HEK293 (cell line): ENCODE measurements around the gene COL5A3.

Source experiments
- CTCF ChIA-PET: fragments of 350-600 bp; formaldehyde crosslinking; extraction: SDS; loops from one replicate; lab custom pipeline; 2021; ENCODE audit warnings: antibody characterized with exemption; lab: Yijun Ruan, JAX
- POLR2A ChIA-PET: fragments of 300-600 bp; formaldehyde crosslinking; extraction: SDS; loops from one replicate; lab custom pipeline; 2020; ENCODE audit warnings: antibody characterized with exemption, inconsistent platforms; lab: Yijun Ruan, JAX
- H3K27ac ChIP-seq: fragments of 200-500 bp; sonication (Bioruptor generic); 2 replicates; pipeline ENCODE4 v1.5.1; 2014; ENCODE audit warnings: low read depth, low read length, control low read depth, inconsistent platforms; ENCODE audit errors: extremely low read depth
- H3K36me3 ChIP-seq, 2 experiments: fragments of 200-500 bp in 1 of 2; sonication (Bioruptor generic) in 1 of 2; 1 replicate in 1 of 2; 2 replicates in 1 of 2; pipeline ENCODE4 v1.5.1; 2014 to 2017; ENCODE audit warnings: inconsistent platforms in 2 of 2, low read length in 2 of 2; ENCODE audit not compliant: control insufficient read depth in 2 of 2, insufficient read depth in 1 of 2
- H3K4me1 ChIP-seq: fragments of 200-500 bp; sonication (Bioruptor generic); 2 replicates; pipeline ENCODE4 v1.5.1; 2014; ENCODE audit warnings: mild to moderate bottlenecking, low read length, inconsistent platforms; ENCODE audit not compliant: control insufficient read depth, insufficient read depth
- H3K4me3 ChIP-seq: 2 replicates; pipeline ENCODE4 v1.5.1; 2011; ENCODE audit warnings: low read depth, mild to moderate bottlenecking, control low read depth, low read length, moderate library complexity
- H3K9me3 ChIP-seq: fragments of 200-500 bp; sonication (Bioruptor generic); 2 replicates; pipeline ENCODE4 v1.5.1; 2014; ENCODE audit warnings: low read depth, low read length, inconsistent platforms; ENCODE audit not compliant: control insufficient read depth, insufficient read depth
- KLF8 ChIP-seq: fragments of 450-650 bp; formaldehyde crosslinking; IDR thresholded peaks from 2 replicates; pipeline ENCODE4 v1.5.1; 2016; ENCODE audit warnings: missing biosample characterization, missing genetic modification characterization
- PRDM1 ChIP-seq: fragments of 450-650 bp; formaldehyde crosslinking; IDR thresholded peaks from 2 replicates; pipeline ENCODE4; 2016; ENCODE audit warnings: missing biosample characterization, missing genetic modification characterization
- TRIM28 ChIP-seq: IDR thresholded peaks from 2 replicates; pipeline ENCODE4 v1.6.1; 2011; ENCODE audit warnings: low read length, control low read depth, borderline replicate concordance
- YY1 ChIP-seq: fragments of 450-650 bp; formaldehyde crosslinking; IDR thresholded peaks from 2 replicates; pipeline ENCODE4 v1.5.1; 2018; ENCODE audit warnings: missing biosample characterization, missing genetic modification characterization
- YY2 ChIP-seq: fragments of 450-650 bp; formaldehyde crosslinking; IDR thresholded peaks from 2 replicates; pipeline ENCODE4 v1.5.1; 2016; ENCODE audit warnings: missing biosample characterization, missing genetic modification characterization
- ZBTB17 ChIP-seq: fragments of 450-650 bp; formaldehyde crosslinking; IDR thresholded peaks from 2 replicates; pipeline ENCODE4 v1.5.1; 2016; ENCODE audit warnings: missing biosample characterization, missing genetic modification characterization
- ZNF112 ChIP-seq: fragments of 450-650 bp; formaldehyde crosslinking; IDR thresholded peaks from 2 replicates; pipeline ENCODE4 v1.5.0; 2017; ENCODE audit warnings: missing biosample characterization, missing genetic modification characterization
- ZNF121 ChIP-seq: fragments of 450-650 bp; formaldehyde crosslinking; IDR thresholded peaks from 2 replicates; pipeline ENCODE4 v1.5.1; 2016; ENCODE audit warnings: missing biosample characterization, missing genetic modification characterization
- ZNF132 ChIP-seq: fragments of 450-650 bp; formaldehyde crosslinking; IDR thresholded peaks from 2 replicates; pipeline ENCODE4 v1.5.1; 2017; ENCODE audit warnings: missing biosample characterization, missing genetic modification characterization, borderline replicate concordance
- ZNF140 ChIP-seq: fragments of 450-650 bp; formaldehyde crosslinking; IDR thresholded peaks from 2 replicates; pipeline ENCODE4 v1.5.1; 2016; ENCODE audit warnings: missing biosample characterization, missing genetic modification characterization
- ZNF175 ChIP-seq: fragments of 450-650 bp; formaldehyde crosslinking; IDR thresholded peaks from 2 replicates; pipeline ENCODE4 v1.5.1; 2016; ENCODE audit warnings: missing biosample characterization, missing genetic modification characterization
- ZNF211 ChIP-seq: fragments of 450-650 bp; formaldehyde crosslinking; IDR thresholded peaks from 2 replicates; pipeline ENCODE4 v1.5.1; 2016; ENCODE audit warnings: low read depth, missing biosample characterization, missing genetic modification characterization
- ZNF366 ChIP-seq: fragments of 450-650 bp; formaldehyde crosslinking; conservative IDR thresholded peaks from 2 replicates; pipeline ENCODE4 v1.5.1; 2016; ENCODE audit warnings: missing biosample characterization, missing genetic modification characterization
- ZNF404 ChIP-seq: fragments of 450-650 bp; formaldehyde crosslinking; IDR thresholded peaks from 2 replicates; pipeline ENCODE4 v1.5.1; 2017; ENCODE audit warnings: missing biosample characterization, missing genetic modification characterization
- ZNF571 ChIP-seq: fragments of 450-650 bp; formaldehyde crosslinking; IDR thresholded peaks from 2 replicates; pipeline ENCODE4 v1.5.0; 2017; ENCODE audit warnings: missing biosample characterization, missing genetic modification characterization
- ZNF654 ChIP-seq: fragments of 450-650 bp; formaldehyde crosslinking; IDR thresholded peaks from 2 replicates; pipeline ENCODE4 v1.5.1; 2016; ENCODE audit warnings: low read depth, missing biosample characterization, missing genetic modification characterization
- ZNF670 ChIP-seq: fragments of 450-650 bp; formaldehyde crosslinking; IDR thresholded peaks from 2 replicates; pipeline ENCODE4 v1.5.1; 2016; ENCODE audit warnings: missing biosample characterization, missing genetic modification characterization, low read depth
- ZNF76 ChIP-seq: fragments of 450-650 bp; formaldehyde crosslinking; IDR thresholded peaks from 2 replicates; pipeline ENCODE4; 2016; ENCODE audit warnings: low read depth, missing biosample characterization, missing genetic modification characterization, borderline replicate concordance
- TF ChIP-seq, protein P1 (sequence below): fragments of 450-650 bp; formaldehyde crosslinking; IDR thresholded peaks from 2 replicates; pipeline ENCODE4 v1.5.1; 2017; ENCODE audit warnings: missing biosample characterization, missing genetic modification characterization
- TF ChIP-seq, protein P2 (sequence below): fragments of 450-650 bp; formaldehyde crosslinking; conservative IDR thresholded peaks from 2 replicates; pipeline ENCODE4 v1.5.1; 2016; ENCODE audit warnings: low read depth, missing biosample characterization, missing genetic modification characterization
- TF ChIP-seq, protein P3 (sequence below): fragments of 450-650 bp; formaldehyde crosslinking; IDR thresholded peaks from 2 replicates; pipeline ENCODE4 v1.5.1; 2016; ENCODE audit warnings: missing biosample characterization, missing genetic modification characterization

Gene COL5A3

DNA sequence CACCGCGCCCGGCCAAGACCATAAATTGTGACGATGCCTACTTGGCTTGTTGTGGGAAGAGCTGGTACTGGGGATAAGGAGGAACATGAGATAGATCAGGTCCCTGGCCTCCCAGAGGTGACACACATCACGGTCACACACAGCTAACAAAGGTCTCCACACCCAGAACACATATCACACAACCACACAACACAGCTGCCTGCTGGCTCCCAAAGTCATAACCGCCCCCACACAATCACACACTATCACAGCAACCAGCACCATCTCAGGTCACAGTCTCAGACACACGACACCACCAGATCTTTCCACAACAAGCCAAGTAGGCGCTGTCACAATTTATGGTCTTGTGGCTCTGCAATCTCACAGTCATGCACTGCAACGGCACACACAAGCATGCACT, 5.7 kb downstream of the COL5A3 start (continued):
- TF ChIP-seq KLF8 (tag by site-specific recombination): 0 out of 2 replicates have a peak, but pooled peaks have one; percentile 6
- no peak for TF ChIP-seq ZNF140 (tag by site-specific recombination)
- TF ChIP-seq ZNF132 (tag by site-specific recombination): no peak
- no peak for TF ChIP-seq TRIM28

DNA sequence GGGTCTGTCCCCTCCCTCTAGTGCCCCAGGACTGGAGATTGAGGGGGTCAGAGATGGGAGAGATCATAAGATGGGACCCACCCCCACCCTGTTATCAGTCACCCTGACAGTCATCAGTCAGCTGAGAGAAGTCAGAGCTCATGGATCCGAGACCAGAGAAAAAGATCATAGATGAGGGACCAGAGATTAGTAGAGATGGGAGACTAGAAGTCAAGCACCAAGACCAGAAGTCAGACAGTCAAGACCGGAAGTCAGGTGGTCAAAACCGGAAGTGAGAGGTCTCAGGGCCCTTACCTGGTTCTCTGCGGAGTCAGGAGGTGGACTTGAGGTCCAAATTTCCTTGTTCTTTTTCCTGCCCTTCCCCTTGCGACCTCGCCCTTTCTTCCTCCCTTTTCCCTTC, 7.0 kb downstream of the COL5A3 start:
- TF ChIP-seq, protein P1, sequence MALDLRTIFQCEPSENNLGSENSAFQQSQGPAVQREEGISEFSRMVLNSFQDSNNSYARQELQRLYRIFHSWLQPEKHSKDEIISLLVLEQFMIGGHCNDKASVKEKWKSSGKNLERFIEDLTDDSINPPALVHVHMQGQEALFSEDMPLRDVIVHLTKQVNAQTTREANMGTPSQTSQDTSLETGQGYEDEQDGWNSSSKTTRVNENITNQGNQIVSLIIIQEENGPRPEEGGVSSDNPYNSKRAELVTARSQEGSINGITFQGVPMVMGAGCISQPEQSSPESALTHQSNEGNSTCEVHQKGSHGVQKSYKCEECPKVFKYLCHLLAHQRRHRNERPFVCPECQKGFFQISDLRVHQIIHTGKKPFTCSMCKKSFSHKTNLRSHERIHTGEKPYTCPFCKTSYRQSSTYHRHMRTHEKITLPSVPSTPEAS (tag by site-specific recombination): no peak
- TF ChIP-seq ZBTB17 (tag by site-specific recombination): peak; percentile 79
- no peak for TF ChIP-seq ZNF211
- TF ChIP-seq PRDM1 (tag by site-specific recombination): no peak
- no peak for TF ChIP-seq ZNF175 (tag by site-specific recombination)
- no peak for TF ChIP-seq ZNF571 (tag by site-specific recombination)
- TF ChIP-seq ZNF121 (tag by site-specific recombination): no peak
- TF ChIP-seq, protein P2, sequence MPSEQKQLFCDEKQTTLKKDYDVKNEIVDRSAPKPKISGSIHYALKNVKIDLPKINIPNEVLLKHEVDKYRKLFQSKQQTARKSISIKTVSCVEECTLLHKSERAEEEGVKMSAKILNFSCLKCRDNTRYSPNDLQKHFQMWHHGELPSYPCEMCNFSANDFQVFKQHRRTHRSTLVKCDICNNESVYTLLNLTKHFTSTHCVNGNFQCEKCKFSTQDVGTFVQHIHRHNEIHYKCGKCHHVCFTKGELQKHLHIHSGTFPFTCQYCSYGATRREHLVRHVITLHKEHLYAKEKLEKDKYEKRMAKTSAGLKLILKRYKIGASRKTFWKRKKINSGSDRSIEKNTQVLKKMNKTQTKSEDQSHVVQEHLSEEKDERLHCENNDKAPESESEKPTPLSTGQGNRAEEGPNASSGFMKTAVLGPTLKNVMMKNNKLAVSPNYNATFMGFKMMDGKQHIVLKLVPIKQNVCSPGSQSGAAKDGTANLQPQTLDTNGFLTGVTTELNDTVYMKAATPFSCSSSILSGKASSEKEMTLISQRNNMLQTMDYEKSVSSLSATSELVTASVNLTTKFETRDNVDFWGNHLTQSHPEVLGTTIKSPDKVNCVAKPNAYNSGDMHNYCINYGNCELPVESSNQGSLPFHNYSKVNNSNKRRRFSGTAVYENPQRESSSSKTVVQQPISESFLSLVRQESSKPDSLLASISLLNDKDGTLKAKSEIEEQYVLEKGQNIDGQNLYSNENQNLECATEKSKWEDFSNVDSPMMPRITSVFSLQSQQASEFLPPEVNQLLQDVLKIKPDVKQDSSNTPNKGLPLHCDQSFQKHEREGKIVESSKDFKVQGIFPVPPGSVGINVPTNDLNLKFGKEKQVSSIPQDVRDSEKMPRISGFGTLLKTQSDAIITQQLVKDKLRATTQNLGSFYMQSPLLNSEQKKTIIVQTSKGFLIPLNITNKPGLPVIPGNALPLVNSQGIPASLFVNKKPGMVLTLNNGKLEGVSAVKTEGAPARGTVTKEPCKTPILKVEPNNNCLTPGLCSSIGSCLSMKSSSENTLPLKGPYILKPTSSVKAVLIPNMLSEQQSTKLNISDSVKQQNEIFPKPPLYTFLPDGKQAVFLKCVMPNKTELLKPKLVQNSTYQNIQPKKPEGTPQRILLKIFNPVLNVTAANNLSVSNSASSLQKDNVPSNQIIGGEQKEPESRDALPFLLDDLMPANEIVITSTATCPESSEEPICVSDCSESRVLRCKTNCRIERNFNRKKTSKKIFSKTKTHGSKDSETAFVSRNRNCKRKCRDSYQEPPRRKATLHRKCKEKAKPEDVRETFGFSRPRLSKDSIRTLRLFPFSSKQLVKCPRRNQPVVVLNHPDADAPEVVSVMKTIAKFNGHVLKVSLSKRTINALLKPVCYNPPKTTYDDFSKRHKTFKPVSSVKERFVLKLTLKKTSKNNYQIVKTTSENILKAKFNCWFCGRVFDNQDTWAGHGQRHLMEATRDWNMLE (tag by site-specific recombination): peak; percentile 47; the same call in 1 of the 2 replicates
- H3K27ac ChIP-seq: no peak overlapping the region
- H3K4me1 ChIP-seq: no peaks in the 10 kb centered on the region
- ChIA-PET CTCF (interaction anchor here (1.1 kb wide), 1 partner anchor 24 kb away, joined by 8 read pairs; no protein-coding TSS in a partner anchor), POLR2A (no interaction called here)
- H3K4me3 ChIP-seq: no peak overlapping the region
- no peaks in the 10 kb centered on the region for H3K9me3 ChIP-seq
- no peaks in the 10 kb centered on the region for H3K36me3 ChIP-seq

DNA sequence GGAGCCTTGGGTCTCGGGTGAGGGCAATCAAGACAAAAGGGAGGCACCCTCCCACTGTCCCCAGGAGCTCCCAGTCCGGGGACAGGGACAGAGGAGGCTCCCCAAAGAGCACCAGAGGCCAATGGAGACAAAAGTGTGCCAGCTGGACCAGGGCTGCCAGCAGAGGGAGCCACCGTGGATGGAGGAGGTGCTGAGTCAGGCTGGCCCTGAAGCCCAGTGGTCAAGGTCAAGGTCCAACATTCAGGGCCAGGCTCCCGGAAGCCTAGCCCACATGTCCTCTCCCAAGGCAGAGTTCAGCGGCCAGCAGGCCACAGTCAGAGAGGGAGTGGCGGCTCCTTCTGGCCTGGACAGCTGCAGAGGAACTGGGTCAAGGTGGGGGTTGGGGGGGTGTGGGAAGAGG, 8.4 kb downstream of the COL5A3 start:
- no peak overlapping the region for H3K27ac ChIP-seq
- no peak overlapping the region for H3K4me3 ChIP-seq
- no peaks in the 10 kb centered on the region for H3K4me1 ChIP-seq
- ChIA-PET CTCF (interaction anchor here (0.6 to 3.7 kb wide), 9 partner anchors 17 to 379 kb away, joined by 3 to 51 read pairs (median 8); no protein-coding TSS in a partner anchor), POLR2A (interaction anchor here (0.7 kb wide), 1 partner anchor 94 kb away, joined by 4 read pairs; no protein-coding TSS in a partner anchor)
- no peaks in the 10 kb centered on the region for H3K36me3 ChIP-seq
- H3K9me3 ChIP-seq: no peaks in the 10 kb centered on the region
- no peak for TF ChIP-seq ZNF404 (tag by site-specific recombination)

DNA sequence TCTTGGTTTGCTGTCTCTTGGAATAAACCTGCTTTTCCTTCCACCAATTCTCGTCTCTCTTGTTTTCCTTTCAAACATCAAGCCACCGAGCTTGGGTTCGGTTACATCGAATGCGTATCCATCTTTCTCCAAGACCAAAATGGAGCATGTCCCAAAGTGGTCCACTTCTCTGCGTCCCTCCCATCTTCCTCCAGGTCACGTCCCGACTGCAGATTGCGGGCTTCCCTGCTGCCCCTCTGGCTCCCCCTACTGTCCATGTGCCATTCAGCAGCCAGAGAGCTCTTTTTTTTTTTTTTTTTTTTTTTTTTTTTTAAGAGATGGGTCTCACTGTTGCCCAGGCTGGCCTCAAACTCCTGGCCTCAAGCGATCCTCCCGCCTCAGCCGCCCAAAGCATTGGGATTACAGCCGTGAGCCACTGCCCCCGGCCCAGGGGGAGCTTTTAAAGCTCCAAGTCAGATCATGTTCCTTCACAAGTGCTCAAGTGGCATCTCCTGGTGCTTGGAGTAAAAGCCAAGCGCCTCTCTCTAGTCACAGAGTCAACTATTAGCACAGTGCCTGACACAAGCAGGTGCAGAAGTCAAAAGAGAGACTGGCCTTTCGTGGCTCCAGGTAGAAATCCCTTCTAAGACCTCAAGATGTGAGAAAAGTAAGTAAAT, 10.0 kb downstream of the COL5A3 start:
- H3K4me3 ChIP-seq: no peak overlapping the region
- no peaks in the 10 kb centered on the region for H3K4me1 ChIP-seq
- POLR2A ChIA-PET: interaction anchor here (0.6 to 1.8 kb wide), 8 partner anchors 9 to 656 kb away, joined by 3 to 9 read pairs (median 3); no protein-coding TSS in a partner anchor
- H3K9me3 ChIP-seq: no peaks in the 10 kb centered on the region
- H3K27ac ChIP-seq: no peak overlapping the region
- no peaks in the 10 kb centered on the region for H3K36me3 ChIP-seq
- CTCF ChIA-PET: interaction anchor here (0.5 to 3.7 kb wide), 41 partner anchors 8 to 1001 kb away, joined by 3 to 51 read pairs (median 4); partner anchors contain the start of genes COL5A3, OLFM2 and RDH8
- TF ChIP-seq YY1 (tag by site-specific recombination) (0 out of 2 replicates have a peak, but pooled peaks have one; percentile 57), ZNF76 (peak; percentile 27; the same call in 1 of the 2 replicates), YY2 (tag by site-specific recombination) (no peak), ZNF112 (tag by site-specific recombination) (no peak), ZBTB17 (tag by site-specific recombination) (peak; percentile 58; the same call in 1 of the 2 replicates), TRIM28 (no peak), ZNF366 (tag by site-specific recombination) (0 out of 2 replicates have a peak, but pooled peaks have one; percentile 16), ZNF670 (tag by site-specific recombination) (no peak), ZNF654 (peak; percentile 83)
- TF ChIP-seq, protein P3, sequence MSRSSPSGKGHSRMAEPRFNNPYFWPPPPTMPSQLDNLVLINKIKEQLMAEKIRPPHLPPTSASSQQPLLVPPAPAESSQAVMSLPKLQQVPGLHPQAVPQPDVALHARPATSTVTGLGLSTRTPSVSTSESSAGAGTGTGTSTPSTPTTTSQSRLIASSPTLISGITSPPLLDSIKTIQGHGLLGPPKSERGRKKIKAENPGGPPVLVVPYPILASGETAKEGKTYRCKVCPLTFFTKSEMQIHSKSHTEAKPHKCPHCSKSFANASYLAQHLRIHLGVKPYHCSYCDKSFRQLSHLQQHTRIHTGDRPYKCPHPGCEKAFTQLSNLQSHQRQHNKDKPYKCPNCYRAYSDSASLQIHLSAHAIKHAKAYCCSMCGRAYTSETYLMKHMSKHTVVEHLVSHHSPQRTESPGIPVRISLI (tag by site-specific recombination): peak; percentile 97
